KG1 (cell line): ENCODE measurements around the gene ZFYVE28.
"Not testable (repeated sequence)": the region's sequence is repeated elsewhere in the genome, so short reads cannot be mapped to it uniquely, and the experiment has no call there.

Experiments used
- DNase-seq: peaks from one replicate; lab custom pipeline; 2025; lab: John Stamatoyannopoulos, UW

ZFYVE28 gene

DNA sequence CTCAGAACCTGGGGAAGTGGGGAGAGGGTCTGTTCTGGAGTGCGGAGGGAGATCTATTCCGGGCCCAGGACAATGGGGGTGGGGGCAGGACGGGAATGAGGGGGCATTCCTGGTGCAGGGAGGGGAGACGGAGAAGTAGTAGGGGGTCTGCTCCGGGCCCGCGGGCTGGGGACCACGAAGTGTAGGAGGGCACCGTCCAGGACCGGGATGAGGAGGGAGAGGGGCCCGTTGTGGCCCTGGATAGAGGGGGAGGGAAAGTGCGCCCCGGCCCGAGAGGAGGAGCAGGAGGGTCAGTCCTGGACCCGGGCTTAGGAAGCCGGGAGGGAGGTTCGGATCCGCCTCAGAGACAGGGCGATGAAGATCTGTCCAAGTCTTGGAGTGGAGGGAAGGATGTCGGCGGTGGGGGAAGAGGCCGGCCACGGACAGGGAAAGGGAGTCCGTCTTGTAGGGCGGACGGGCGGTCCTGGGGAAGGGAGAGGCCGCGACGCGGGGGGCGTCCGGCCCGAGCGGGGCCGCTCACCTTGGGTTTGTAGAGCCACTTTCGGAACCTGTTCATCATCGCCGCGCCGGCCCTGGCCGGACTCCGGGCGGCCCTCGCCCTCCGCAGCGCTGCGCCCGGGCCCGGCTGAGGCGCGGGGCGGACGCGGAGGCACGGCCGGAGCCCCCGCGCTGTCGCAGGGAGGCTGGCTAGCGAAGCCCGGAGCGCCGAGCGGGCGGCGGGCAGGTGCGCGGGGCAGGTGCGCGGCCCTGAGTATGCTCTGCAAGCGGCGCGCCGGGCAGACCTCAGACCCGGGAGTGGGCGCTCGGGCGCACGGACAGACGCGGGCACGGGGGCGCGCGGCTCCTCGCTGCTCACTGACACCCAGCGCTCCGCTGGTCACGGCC is at the start of gene ZFYVE28:
ZFYVE28 (minus strand) TSS at position 881 of the 885 bp plus-strand sequence; CDS start at position 559, 322 bp downstream.
- no peak for DNase-seq

DNA sequence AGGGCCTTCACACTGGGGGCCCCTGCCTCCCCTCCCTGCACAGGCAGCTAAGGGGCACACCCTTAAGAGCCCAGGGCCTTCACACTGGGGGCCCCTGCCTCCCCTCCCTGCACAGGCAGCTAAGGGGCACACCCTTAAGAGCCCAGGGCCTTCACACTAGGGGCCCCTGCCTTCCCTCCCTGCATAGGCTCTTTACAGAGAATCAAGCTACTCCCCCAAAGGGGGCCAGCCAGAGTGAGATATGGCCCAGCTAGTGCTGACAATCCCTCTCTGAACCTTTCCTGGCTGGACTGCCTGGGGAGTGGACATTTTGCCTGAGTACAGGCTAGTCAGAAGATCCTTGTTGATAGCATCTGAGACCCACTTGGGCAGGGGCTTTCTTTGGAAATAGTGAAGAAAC is 47.1 kb upstream of the ZFYVE28 start:
- not testable (repeated sequence) for DNase-seq

DNA sequence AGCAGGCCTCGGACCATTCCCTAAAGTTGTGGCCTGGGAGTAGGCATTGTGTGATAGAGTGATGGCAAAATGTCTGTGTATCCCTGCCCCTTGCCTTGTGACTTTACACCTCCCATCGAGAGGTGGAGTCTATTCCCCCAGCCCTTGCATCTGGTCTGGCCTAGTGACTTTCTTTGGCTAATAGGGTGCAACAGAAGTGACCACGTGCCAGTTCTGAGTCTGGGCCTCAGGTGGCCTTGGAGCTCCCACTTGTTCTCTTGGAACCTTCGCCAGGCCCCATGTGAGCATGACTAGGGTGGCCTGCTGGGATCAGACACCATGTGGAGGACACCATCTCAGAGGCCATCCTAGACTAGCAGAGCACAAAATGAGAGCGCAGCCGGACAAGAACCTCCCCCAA is 46.6 kb upstream of the ZFYVE28 start:
- DNase-seq = no peak

DNA sequence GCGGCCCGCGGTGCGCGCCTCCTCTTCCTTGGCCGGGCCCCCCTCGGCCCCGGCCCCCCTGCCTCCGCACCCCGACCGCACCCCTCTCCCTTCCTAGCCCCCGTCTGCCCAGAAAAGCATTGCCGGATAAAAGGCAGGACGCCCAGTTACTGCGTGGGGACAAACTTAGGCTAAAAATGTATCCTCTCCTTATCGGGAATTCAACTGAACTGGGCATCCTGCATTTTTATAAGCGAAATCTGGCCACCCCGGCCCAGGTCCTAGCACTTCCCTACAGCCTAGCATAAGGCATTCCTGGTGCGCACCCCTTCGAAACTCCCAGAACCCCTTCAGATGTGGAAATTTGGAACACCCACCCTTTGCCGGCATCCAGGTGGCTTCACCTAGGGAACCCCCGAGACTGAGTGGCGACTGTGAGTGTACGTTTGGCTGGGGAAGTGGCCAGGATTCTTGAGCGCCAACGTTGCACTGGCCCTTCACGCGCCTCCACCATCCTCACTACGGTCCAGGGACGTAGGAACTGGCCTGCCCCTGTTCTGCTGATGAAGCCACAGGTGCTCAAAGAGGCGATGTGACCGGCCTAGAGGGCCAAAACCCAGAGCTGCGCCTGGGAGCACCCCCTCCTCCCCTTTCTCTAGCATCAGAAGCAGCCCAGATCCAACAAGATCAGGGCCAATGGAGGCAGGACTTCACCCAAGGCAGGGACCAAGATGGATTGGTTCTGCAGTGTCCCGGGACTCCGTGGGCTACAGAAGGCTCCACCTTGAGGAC is 44.7 kb upstream of the ZFYVE28 start:
- no peak for DNase-seq

DNA sequence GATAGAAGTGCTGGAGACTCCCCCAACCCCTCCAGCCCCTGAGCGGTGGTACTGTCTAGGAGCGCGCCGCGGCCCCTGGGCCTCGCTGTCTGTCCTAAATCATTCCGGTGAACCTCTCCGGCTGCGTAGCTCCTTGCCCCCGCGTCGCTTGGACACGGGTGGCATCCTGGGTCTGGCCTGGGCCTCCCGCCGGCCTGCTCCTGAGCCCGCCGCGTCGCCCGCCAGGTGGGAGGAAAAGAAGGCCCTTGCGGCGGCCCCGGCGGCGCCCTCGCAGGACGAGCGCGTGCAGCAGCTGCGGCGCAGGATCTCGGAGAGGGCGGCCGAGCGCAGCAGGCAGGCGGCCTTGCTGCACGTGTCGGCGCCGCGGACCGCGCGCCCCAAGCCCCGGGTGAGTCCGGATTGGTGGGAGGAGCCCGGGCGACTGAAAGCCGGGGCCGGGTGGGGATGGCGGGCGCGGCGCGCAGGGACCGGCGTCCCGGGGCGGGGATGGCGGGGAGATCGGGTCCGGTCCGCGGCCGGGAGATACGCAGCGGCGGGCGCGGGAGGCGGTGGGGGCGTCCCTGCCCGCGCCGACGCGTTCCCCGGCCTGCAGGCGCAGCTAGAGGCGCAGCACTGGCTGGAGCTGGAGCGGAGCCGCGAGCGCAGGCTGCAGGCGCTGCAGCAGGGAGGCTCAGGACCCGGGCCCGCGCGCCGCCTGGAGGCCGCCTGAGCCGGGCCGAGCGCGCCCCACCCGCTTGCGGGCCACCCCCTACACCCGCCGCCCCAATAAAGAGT is 44.0 kb upstream of the ZFYVE28 start:
- DNase-seq = peak; percentile 28

DNA sequence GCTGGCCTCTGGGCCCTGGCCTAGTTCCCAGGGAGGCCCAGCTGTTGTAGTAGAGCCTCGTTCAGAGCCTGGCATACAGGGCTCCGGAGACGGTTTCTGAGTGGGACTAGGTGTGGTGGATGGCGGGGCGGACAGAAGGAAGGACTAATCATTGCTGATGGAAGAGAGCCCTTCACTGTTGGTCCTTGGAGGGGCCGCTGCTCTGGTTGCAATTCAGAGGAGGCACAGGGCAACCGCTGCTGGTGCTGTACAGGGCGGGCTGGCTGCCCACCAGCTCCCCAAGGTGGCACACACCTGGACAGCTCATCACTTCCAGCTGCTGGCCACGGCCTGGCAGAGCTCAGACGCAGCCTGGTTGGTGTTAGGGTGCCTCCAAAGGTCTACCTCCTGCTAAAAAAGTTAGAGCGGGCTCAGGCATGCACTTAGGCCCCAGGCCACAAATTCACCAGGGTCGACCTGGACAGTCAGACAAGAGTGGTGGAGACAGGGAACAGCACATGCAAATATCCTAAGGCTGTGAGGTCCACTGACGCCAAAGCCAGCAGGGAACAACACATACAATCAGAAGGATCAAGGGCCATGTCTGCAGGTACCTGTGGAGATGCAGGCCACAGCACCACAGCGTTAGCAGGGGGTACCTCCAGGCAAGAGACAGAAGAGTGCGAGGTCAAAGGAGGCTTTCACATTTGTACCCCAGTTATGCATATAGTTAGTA is 43.0 kb upstream of the ZFYVE28 start:
- no peak for DNase-seq

DNA sequence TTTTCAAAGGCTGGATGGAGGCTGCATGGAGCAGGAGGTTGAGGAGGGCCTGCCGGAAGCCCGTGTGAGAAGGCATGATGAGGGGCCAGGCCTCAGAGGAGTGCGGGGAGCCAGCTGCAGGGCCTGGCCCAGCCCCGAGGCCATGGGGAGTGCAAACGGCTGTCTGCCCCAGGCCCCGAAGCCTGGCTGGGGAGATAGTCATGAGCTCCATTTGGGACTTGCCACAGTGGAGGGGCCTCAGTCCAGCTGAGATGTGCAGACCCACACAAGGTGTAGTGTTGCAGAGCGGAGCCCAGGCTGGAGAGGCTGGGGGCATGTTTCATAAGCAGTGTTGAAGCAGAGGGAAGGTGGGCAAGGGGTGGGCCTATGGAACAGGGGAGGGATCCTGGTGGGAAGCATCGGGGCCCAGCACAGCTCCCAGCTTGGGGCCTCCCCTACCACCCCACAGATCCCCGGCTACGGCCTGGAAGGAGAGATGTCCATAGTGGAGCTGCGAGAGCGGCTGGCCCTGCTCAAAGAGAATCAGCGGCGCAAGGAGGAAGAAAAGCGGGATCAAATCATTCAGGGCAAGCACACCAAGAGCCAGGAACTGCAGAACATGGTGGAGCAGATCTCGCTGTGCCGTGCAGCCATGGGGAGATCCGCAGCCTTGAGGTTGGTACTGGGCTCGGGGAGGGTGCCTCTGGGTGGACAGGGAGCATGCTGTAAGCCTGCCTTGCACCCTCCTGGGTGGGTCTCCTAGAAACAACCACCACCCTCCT is 41.3 kb upstream of the ZFYVE28 start:
- no peak for DNase-seq

DNA sequence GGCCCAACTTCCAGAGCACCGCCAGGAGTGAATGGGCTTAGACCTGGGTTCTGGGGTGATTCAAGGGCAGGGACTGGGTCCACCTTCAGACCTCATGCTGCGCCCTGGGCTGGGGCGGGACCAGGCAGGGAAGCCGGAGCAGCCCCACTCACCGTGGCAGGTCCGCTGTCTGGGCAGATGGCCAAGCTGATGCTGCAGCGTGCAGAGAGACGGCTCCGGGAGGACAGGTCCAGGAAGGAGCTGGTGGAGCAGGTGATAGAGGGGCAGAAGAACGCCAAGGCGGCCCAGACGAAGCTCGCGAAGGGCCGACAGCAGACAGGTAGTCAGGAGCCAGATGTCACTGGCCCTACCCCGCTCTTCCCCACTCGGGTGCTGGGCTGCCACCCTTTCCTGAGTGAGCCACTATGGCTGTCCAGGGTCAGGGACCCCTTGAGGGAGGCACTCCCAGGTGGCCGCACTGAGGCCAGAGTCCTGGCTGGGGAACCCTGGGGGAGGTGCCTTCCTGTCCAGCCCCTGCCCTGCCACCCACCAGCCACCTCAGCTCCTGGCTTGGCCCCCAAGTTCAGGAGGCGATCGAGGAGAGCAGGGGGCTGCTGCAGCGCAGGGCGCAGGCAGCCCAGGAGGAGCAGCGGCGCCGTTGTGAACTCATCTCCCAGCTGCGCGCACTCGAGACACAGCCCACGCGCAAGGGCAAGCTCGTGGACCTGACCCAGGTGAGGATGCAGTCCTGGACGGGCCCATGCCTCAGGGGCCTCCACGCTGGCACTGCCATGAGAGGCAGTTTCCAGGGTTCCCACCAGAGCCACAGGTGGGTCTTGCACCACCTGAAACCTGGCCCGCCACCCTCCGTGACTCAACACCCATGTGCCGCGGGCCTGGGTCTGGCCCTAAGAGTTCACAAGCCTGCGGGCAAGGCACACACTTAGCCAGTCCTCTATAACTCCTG is 40.4 kb upstream of the ZFYVE28 start:
- no peak for DNase-seq

DNA sequence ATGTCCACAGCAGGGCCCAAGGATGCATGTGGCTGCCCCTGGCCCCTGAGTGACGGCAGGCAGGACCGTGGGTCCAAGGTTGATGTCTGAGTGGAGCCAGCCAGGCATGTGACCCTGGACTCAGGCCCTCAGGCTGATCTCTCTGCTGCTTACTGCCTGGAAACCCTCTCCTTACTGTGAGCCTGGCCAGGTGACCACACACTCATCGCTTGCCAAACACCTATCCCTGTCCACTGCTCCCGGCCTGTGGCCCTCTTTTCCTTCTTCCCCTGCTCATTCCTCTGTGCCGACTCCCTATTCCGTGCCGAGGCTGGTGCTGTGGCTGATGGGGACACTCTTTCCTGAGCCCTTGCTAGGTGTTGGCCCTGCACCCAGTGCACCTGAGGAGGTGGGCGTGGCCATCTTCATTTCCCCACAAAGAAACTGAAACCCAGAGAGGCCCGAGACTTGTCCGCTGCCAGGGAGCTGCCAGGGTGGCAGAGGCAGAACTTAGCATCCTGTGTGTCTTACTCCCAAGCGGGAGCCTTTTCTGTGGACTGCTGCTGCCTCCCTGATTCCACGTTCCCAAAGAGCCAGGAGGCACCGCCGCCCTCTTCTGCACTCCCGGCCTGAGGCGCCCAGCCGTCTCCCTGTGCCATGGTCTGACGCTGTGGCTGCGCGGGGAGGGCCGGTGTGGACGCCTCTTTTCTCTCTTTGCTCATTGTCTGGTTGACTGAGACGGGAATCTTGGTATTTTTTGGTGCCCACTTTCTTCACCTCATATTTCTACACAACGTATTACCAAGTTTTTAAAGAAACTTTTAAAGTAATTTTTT is 39.2 kb upstream of the ZFYVE28 start:
- no peak for DNase-seq

DNA sequence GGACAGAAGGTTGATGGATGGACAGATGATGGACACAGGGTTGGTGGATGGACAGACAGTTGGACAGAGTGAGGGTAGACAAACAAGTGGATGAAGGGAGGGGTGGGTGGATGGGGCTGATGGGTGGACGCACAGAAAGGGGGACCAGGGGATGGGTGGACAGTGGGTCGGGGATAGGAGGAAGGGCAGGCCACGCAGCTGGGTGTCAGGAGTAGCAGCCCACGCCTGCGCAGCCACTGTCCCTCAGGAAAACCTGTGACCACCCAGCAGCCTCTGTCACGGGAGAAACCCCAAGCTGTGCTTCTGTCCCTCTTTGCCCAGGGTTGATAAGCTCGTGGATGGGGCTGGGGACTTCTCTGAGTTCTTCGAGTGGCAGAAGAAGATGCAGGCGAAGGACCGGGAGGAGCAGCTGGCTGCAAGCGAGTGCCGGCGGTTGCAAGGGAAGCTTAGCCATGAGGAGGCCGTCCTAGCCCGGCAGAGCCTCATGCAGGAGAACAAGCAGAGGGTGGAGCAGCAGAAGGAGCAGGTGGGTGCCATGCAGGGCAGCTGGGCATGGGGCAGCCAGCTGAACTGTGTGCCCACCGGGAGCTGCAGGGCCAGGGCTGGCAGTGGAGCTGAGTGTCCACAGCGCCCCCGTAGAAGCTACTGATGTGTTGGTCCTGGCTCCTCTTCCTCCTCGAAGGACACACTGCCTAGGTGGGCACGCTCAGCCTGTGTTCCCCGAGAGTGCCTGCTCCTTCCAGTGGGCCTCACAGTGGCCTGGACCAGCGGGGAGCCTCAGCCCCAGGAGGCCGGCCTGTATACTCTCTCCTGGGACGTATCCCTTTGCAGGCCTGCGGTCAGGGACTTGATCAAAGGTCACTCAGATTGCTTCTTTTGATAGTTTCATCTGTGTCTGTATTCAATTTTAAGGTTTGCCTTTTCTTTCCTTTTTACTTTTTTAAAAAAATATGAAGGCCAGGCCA is 33.7 kb upstream of the ZFYVE28 start:
- no peak for DNase-seq

DNA sequence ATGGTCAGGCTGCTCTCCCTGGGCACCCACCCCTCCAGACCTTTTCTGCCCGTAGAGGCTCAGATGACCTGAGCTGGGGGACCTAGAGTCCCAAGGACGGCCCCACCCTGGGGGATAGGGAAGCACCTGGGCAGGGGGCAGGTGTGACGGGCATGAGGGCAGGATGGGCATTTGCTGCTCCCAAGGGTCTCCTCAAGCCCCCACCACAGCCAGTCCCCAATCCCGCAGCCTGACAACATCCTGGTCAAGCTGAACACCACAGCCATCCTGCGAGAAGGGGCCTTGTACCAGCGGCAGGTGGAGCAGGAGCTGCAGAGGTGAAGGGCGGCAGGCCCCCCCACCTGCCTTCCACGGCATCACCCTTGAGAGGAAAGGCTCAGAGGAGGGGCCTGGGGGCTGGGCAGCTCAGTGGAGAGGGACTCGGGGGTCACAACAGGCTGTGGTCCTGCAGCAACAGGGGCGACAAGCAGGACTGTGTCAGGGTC is 32.6 kb upstream of the ZFYVE28 start:
- DNase-seq = no peak

DNA sequence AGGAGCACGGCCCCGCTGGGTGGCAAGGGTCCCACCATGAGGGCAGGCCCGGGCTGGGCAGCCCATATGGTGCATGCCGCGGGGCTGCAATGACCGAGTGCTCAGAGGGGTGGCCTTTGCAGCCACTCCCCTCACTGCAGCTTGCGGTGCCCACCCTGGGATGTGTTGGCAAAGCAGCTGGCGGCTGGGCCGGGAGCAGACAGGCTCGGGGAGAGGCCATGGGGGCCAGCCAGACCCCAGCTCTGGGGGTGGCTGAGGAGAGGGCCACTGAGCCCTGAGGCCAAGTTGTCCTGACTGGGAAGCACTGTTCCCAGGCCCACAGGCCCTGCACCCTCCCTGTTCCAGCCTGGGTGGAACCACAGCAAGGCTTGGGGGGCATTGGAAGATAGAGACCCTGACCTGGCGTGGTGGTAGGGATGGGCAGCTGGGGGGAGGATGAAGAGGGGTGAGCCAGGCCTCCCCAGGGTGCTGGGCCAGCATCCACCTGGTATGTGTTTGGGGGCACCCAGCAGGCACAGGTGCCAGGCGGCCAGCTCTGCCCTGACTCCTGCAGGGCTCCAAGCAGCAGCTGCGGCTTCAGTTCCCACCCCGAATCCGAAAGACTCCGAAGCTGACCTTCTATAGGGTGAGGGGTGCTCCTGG is 32.1 kb upstream of the ZFYVE28 start:
- DNase-seq = no peak

DNA sequence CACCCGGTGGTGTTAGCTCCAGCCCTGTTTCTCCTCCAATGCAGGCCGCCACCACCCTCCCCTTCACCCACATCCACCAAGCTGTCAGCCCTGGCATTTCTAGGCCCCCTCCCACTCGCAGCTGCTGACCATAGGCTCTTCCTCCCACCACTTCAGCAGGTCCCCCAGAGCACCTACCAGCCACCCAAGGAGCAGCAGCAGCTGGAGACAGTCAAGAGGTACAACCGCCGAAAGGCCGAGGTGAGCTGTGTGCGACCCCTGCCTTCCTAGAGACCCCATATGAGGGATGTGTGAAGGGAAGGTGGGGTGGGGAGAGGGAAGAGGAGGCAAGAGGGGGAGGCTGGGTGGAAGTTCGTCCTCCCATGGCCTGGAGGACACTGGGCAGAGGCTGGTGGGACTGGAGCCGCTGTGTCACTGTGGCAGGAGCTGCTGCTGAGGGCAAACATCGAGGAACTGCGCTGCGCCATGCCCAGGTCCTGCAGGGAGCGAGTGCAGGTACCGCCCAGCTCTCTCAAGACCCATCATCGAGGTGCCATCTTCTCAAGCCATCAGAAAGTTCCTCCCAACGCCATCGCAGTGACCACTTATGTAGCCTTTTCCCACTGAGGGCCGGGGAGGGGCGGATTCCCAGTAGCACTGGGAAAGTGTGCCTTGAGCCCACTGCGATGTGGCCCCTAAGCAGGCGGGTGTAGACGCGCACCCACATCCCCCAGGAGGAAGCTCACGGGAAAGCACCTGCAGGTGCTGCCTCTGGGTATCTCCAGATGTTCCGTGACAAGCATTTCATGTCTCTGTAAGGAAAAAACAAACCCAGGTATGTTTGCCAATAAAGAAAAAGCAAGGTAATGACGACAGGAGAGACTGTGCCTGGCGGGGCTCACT is 31.3 kb upstream of the ZFYVE28 start:
- DNase-seq = no peak

DNA sequence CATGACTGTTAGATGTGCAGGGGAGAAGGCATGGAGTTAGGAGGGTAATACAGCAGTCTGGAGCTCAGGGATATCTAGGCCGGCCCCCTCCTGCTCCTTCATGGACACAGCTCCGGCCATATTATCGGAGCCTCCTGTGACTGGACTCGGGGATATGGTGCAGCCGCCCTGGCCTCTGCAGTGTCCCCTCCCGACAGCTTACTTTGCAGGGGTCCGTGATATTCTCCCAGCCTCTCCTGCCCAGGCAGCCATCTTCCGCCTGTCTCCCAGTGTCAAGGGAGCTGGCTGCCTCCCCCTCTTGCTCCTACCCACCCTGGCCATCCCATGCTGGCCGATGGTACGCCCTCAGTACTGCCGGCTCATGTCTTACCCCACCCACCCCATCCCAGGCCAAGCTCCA is 30.6 kb upstream of the ZFYVE28 start:
- DNase-seq = no peak

DNA sequence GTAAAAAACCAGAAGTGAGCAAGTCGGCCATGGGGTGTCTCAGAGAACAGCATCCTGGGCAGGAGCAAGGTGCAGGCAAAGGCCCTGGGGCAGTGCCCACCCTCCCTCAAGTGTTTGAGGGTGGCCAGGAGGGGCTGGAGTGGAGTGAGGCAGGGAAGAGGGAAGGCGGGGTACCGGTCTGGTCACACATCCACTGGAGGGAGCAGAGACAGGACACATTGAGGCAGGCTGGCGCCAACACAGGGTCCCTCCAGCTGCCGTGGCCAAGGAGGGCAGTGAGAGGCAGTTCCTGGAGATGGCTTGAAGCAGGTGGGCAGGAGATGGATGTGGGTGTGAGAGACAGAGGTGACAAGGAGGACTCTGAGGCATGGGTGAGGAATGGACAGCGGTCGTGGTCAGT is 30.1 kb upstream of the ZFYVE28 start:
- DNase-seq = no peak
